ENCODE measurements around the gene NF1. TPM values are rescaled to one million over a fixed set of nuclear protein-coding genes. Genes with fewer than 3 reads are reported as not detected.

NF1 gene
- polyA plus RNA-seq, 2 of the 4 experiments (the other 2 are of a cell fraction), result 15.9 to 73.2 TPM

GRCh38 chr17:31318851-31319661, 224.3 kb downstream of the NF1 start:
- POLR2A ChIA-PET, result no interaction called here
- CTCF ChIA-PET, result interaction anchor here (0.5 to 1.0 kb wide), 7 partner anchors 14 to 575 kb away, joined by 3 to 5 read pairs (median 3); no protein-coding TSS in a partner anchor

DNA sequence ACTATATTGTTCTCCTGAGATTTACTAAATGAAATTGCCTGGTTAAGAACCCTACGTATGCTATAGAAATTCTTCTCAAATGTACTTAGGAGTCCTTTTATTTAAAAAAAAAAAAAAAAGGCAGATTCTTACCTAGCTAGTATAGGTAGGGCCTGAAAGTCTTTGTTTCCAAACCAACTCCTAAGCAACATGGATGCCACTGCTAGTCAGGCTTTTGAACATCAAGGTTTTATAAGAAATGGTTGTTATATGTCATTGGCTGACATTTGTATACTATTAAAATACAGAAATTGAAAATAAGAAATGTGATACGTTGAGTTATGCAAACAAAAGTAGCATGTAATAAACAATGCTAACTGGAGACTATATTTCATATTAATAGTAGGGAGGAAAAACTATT, 225.5 kb downstream of the NF1 start:
- Histone ChIP-seq H3K4me3 (no peak overlapping the region), H3K9me3 (no peaks in the 10 kb centered on the region), H3K27ac (no peak overlapping the region), H3K4me2 (no peak overlapping the region), H3K4me1 (no peaks in the 10 kb centered on the region)
- TF ChIP-seq, protein P1, sequence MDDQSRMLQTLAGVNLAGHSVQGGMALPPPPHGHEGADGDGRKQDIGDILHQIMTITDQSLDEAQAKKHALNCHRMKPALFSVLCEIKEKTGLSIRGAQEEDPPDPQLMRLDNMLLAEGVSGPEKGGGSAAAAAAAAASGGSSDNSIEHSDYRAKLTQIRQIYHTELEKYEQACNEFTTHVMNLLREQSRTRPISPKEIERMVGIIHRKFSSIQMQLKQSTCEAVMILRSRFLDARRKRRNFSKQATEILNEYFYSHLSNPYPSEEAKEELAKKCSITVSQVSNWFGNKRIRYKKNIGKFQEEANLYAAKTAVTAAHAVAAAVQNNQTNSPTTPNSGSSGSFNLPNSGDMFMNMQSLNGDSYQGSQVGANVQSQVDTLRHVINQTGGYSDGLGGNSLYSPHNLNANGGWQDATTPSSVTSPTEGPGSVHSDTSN (IDR thresholded peaks at IDR 0.05), result no peak
- TF ChIP-seq RNF2 (IDR thresholded peaks at IDR 0.05; ENCODE audit: borderline replicate concordance, low read depth) (no peak), CHD4 (IDR thresholded peaks at IDR 0.05; ENCODE audit: borderline replicate concordance) (no peak), RCOR1 (IDR thresholded peaks at IDR 0.05; ENCODE audit: low read depth, low read length) (no peak), CTCF (IDR thresholded peaks at IDR 0.05) (no peak), E2F6 (IDR thresholded peaks at IDR 0.05; ENCODE audit: borderline replicate concordance, low read depth) (no peak), RAD21 (conservative IDR thresholded peaks at IDR 0.05 in 1 of 2, IDR thresholded peaks at IDR 0.05 in 1 of 2) (no peak), HEYL (CRISPR knock-in tag; IDR thresholded peaks at IDR 0.05) (no peak), TP53 (CRISPR knock-in tag; IDR thresholded peaks at IDR 0.05) (no peak), FOSL2 (IDR thresholded peaks at IDR 0.05) (no peak), FOSL2 (CRISPR knock-in tag; IDR thresholded peaks at IDR 0.05) (no peak), JUNB (IDR thresholded peaks at IDR 0.05) (no peak), HOXB13 (CRISPR knock-in tag; IDR thresholded peaks at IDR 0.05; ENCODE audit: low read depth) (no peak), NPAS2 (CRISPR knock-in tag; IDR thresholded peaks at IDR 0.05; ENCODE audit: borderline replicate concordance) (no peak), KDM1A (IDR thresholded peaks at IDR 0.05; ENCODE audit: low read depth) (no peak), ZFP36 (IDR thresholded peaks at IDR 0.05; ENCODE audit: borderline replicate concordance, partially characterized antibody) (no peak), MYC (IDR thresholded peaks at IDR 0.05; ENCODE audit: borderline replicate concordance, low read length) (no peak), GATA3 (IDR thresholded peaks at IDR 0.05; ENCODE audit: borderline replicate concordance) (no peak), HDAC2 (IDR thresholded peaks at IDR 0.05) (no peak)
- DNase-seq (ENCODE audit: low read depth in 1 of 2, low spot score in 1 of 2) (no peak), ATAC-seq (no peak), FAIRE-seq (no peak)
- POLR2A ChIA-PET, result no interaction called here
- CTCF ChIA-PET, result no interaction called here
- 91% methylated on average over 2 of the region's 2 CpGs for WGBS (ENCODE audit: missing lambda C conversion rate)

More at GRCh38 chr17:31318851-31319661, 224.3 kb downstream of the NF1 start:
- FAIRE-seq (peak; percentile 46), DNase-seq (ENCODE audit: low read depth in 1 of 2, low spot score in 1 of 2) (no peak), ATAC-seq (no peak; a peak in 1 of 6 replicates)
- WGBS (ENCODE audit: missing lambda C conversion rate), result 86% methylated on average over 5 of the region's 5 CpGs
- no peak overlapping the region for H3K4me3 ChIP-seq
- H3K4me2 ChIP-seq, result no peak overlapping the region
- TF ChIP-seq KDM5A (IDR thresholded peaks at IDR 0.05) (no peak), NFE2L2 (conservative IDR thresholded peaks at IDR 0.05; ENCODE audit: low read length) (no peak), ZNF302 (CRISPR knock-in tag; IDR thresholded peaks at IDR 0.05) (no peak), BCL3 (IDR thresholded peaks at IDR 0.05) (no peak), GATA3 (IDR thresholded peaks at IDR 0.05; ENCODE audit: borderline replicate concordance) (no peak), POLR2AphosphoS2 (conservative IDR thresholded peaks at IDR 0.05; ENCODE audit: low read length) (no peak), HES2 (IDR thresholded peaks at IDR 0.05) (no peak)
- TF ChIP-seq, protein P2, sequence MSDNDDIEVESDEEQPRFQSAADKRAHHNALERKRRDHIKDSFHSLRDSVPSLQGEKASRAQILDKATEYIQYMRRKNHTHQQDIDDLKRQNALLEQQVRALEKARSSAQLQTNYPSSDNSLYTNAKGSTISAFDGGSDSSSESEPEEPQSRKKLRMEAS (IDR thresholded peaks at IDR 0.05), result no peak
- TF ChIP-seq, protein P3, sequence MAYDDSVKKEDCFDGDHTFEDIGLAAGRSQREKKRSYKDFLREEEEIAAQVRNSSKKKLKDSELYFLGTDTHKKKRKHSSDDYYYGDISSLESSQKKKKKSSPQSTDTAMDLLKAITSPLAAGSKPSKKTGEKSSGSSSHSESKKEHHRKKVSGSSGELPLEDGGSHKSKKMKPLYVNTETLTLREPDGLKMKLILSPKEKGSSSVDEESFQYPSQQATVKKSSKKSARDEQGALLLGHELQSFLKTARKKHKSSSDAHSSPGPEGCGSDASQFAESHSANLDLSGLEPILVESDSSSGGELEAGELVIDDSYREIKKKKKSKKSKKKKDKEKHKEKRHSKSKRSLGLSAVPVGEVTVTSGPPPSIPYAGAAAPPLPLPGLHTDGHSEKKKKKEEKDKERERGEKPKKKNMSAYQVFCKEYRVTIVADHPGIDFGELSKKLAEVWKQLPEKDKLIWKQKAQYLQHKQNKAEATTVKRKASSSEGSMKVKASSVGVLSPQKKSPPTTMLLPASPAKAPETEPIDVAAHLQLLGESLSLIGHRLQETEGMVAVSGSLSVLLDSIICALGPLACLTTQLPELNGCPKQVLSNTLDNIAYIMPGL (CRISPR knock-in tag; IDR thresholded peaks at IDR 0.05; ENCODE audit: borderline replicate concordance), result no peak
- peaks cover 4% of the 10 kb centered on the region; the same call in 2 of the 3 replicates for H3K4me1 ChIP-seq
- H3K9me3 ChIP-seq, result no peaks in the 10 kb centered on the region
- H3K27ac ChIP-seq, result no peak overlapping the region
